ENCODE measurements around the gene MAPK9. TPM values are rescaled to one million over a fixed set of nuclear protein-coding genes. Genes with fewer than 3 reads are reported as not detected.

The MAPK9 gene
- polyA plus RNA-seq, 3 donors = 9.7 to 19.6 (median 16.2) TPM

DNA sequence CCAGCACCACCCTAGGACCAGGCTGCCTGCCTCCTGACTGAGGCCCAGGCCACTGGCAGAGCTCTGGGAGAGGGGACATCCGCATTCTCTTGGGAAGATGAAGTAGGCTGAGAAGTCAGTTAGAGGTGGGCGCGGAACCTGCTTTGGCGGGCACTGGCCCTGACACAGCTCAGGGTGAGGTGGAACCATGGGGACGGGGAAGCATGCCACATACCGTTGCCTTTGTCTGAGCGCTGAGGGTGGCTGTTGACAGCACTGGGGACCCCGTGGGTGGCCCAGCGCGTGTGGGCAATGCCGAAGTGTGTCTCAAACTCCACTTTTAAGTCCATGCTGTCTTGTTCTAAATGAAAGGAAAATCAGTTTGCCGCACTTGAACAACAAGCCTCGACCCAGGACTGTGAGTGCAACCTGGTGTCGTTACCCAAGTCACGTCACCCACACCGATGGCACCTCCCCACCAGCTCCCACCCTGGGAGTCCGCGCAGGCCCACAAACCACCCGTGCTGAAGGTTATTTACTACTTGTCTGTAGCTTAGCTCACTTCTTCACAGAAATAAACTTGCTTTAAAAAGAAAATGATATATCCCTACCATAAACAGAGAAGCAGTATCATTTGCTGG lies 43.8 kb upstream of the MAPK9 start:
- H3K27ac Mint-ChIP-seq = no peak overlapping the region
- Histone ChIP-seq H3K9ac (ENCODE audit: insufficient read depth, low read length, poor library complexity, severe bottlenecking) (no peak overlapping the region), H3K36me3 (replicated peaks in 1 of 2; ENCODE audit: control insufficient read depth in 1 of 2, insufficient read depth in 2 of 2, low read length in 2 of 2) (no peaks in the 10 kb centered on the region), H3K9me3 (replicated peaks in 1 of 2; ENCODE audit: control insufficient read depth in 1 of 2, insufficient read depth in 1 of 2, low read length in 2 of 2) (no peaks in the 10 kb centered on the region), H4K20me1 (ENCODE audit: insufficient read depth, low read length) (no peaks in the 10 kb centered on the region), H3K4me3 (replicated peaks in 1 of 3; ENCODE audit: low read depth in 2 of 3, low read length in 3 of 3) (no peak overlapping the region), H3K79me2 (ENCODE audit: insufficient read depth, low read length) (no peaks in the 10 kb centered on the region), H3K4me1 (ENCODE audit: control insufficient read depth in 1 of 2, insufficient read depth in 2 of 2, low read length in 2 of 2) (no peaks in the 10 kb centered on the region), H2AFZ (ENCODE audit: insufficient read depth, low read depth, low read length, poor library complexity, severe bottlenecking) (no peak overlapping the region), H3K27ac (ENCODE audit: low read depth in 1 of 2, low read length in 2 of 2) (no peak overlapping the region), H3K27me3 (ENCODE audit: control insufficient read depth in 2 of 2, insufficient read depth in 2 of 2, low read length in 2 of 2) (peaks cover 0 to 5% of the 10 kb centered on the region in 2 donors), H3K4me2 (replicated peaks; ENCODE audit: extremely low read depth, low read length, poor library complexity, severe bottlenecking) (no peak overlapping the region)
- peaks cover 0 to 6% (median 0%) of the 10 kb centered on the region in 7 donors for H3K9me3 Mint-ChIP-seq
- DNase-seq = no peak
- no peak overlapping the region for H3K4me3 Mint-ChIP-seq
- 92% methylated on average over 19 of the region's 19 CpGs for WGBS (ENCODE audit: insufficient coverage)
- H3K36me3 Mint-ChIP-seq = no peaks in the 10 kb centered on the region
- peaks cover 24 to 32% (median 31%) of the 10 kb centered on the region in 3 donors for H3K27me3 Mint-ChIP-seq (ENCODE audit: low read depth in 3 of 3)
- intact Hi-C loops (cut with micrococcal nuclease) = no loop called here
- H3K4me1 Mint-ChIP-seq = no peaks in the 10 kb centered on the region
- TF ChIP-seq, protein P1, sequence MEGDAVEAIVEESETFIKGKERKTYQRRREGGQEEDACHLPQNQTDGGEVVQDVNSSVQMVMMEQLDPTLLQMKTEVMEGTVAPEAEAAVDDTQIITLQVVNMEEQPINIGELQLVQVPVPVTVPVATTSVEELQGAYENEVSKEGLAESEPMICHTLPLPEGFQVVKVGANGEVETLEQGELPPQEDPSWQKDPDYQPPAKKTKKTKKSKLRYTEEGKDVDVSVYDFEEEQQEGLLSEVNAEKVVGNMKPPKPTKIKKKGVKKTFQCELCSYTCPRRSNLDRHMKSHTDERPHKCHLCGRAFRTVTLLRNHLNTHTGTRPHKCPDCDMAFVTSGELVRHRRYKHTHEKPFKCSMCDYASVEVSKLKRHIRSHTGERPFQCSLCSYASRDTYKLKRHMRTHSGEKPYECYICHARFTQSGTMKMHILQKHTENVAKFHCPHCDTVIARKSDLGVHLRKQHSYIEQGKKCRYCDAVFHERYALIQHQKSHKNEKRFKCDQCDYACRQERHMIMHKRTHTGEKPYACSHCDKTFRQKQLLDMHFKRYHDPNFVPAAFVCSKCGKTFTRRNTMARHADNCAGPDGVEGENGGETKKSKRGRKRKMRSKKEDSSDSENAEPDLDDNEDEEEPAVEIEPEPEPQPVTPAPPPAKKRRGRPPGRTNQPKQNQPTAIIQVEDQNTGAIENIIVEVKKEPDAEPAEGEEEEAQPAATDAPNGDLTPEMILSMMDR (IDR thresholded peaks at IDR 0.05) = no peak

DNA sequence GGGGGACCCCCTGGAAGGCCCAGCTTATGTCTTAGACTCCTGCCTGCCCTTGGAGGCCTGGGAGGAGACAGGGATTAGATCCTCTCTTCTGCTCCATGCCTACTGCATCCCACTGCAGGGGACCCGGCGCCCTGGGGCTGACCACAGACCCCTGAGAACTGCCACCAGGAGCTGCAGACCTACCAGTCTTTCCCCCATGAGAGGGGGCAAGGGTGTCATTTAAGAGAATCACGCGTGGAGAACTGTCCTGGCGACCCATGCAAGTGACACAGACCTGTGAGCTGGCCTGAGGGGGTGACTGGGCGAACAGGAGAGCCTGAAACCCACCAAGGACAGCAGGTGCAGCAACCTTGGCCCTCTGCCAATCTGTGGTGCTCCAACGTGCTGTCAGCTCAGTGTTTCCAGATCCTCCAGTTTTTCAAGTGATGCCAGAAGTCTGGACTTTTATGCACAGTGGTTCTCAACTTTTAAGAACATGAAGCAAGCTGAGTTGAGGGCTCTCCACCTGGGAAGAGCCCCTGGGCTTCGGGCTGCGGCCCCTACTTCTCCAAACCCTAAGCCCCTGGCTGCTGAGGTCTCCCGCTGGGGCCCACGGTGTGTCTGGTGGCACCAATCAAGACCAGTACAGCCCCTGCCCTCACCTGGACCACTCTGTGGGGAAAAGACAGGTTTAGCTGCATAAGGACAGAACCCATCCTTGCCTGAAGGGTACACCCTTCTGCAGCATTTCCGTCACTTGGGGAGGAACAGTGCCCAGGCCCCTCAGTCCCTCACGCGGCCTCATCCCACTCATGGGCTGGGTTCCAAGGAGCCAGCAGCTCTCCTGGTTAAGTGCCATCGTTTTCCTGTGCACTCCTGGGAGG lies 43.1 kb upstream of the MAPK9 start:
- H3K4me3 Mint-ChIP-seq = no peak overlapping the region
- no peaks in the 10 kb centered on the region for H3K4me1 Mint-ChIP-seq
- H3K27me3 ChIP-seq (ENCODE audit: control insufficient read depth in 2 of 2, insufficient read depth in 2 of 2, low read length in 2 of 2) = peaks cover 0 to 5% of the 10 kb centered on the region in 2 donors
- peak overlapping the region in 1 of 7 donors; percentile 34 for H3K27ac Mint-ChIP-seq
- no peaks in the 10 kb centered on the region for H3K9me3 ChIP-seq (replicated peaks in 1 of 2; ENCODE audit: control insufficient read depth in 1 of 2, insufficient read depth in 1 of 2, low read length in 2 of 2)
- TF ChIP-seq, protein P1 (IDR thresholded peaks at IDR 0.05) = no peak
- no peak overlapping the region for H3K9ac ChIP-seq (ENCODE audit: insufficient read depth, low read length, poor library complexity, severe bottlenecking)
- intact Hi-C loops (cut with micrococcal nuclease) = no loop called here
- no peak overlapping the region for H3K4me3 ChIP-seq (replicated peaks in 1 of 3; ENCODE audit: low read depth in 2 of 3, low read length in 3 of 3)
- no peak for DNase-seq
- H3K36me3 ChIP-seq (replicated peaks in 1 of 2; ENCODE audit: control insufficient read depth in 1 of 2, insufficient read depth in 2 of 2, low read length in 2 of 2) = no peaks in the 10 kb centered on the region
- H4K20me1 ChIP-seq (ENCODE audit: insufficient read depth, low read length) = no peaks in the 10 kb centered on the region
- no peak overlapping the region for H3K27ac ChIP-seq (ENCODE audit: low read depth in 1 of 2, low read length in 2 of 2)
- peaks cover 0 to 6% (median 0%) of the 10 kb centered on the region in 7 donors for H3K9me3 Mint-ChIP-seq
- H3K36me3 Mint-ChIP-seq = no peaks in the 10 kb centered on the region
- no peak overlapping the region for H3K4me2 ChIP-seq (replicated peaks; ENCODE audit: extremely low read depth, low read length, poor library complexity, severe bottlenecking)
- no peaks in the 10 kb centered on the region for H3K4me1 ChIP-seq (ENCODE audit: control insufficient read depth in 1 of 2, insufficient read depth in 2 of 2, low read length in 2 of 2)
- peaks cover 24 to 34% (median 31%) of the 10 kb centered on the region in 3 donors for H3K27me3 Mint-ChIP-seq (ENCODE audit: low read depth in 3 of 3)
- no peak overlapping the region for H2AFZ ChIP-seq (ENCODE audit: insufficient read depth, low read depth, low read length, poor library complexity, severe bottlenecking)
- WGBS (ENCODE audit: insufficient coverage) = 90% methylated on average over 13 of the region's 15 CpGs
- H3K79me2 ChIP-seq (ENCODE audit: insufficient read depth, low read length) = no peaks in the 10 kb centered on the region

Measured in CD14-positive monocyte (primary cell).